WTC11 (cell line): Measurements from ENCODE around the gene PCNX4. TPM values are rescaled to one million over a fixed set of nuclear protein-coding genes. Genes with fewer than 3 reads are reported as not detected.

ENCODE experiments used
- ATAC-seq: fragments of 200-7000 bp; cut with Tn5 transposase; 2 replicates; pipeline ENCODE4 v1.10.0; 2021; ENCODE audit warnings: mild to moderate bottlenecking, moderate library complexity
- CTCF ChIA-PET: fragments of 300-600 bp; sonication (Branson Sonifier 250); formaldehyde crosslinking; loops from one replicate; lab custom pipeline; 2021; ENCODE audit warnings: antibody characterized with exemption; lab: Charles Lee
- POLR2A ChIA-PET: fragments of 350-600 bp; sonication (Branson Sonifier 250); formaldehyde crosslinking; loops from one replicate; lab custom pipeline; 2021; ENCODE audit warnings: antibody characterized with exemption; lab: Charles Lee
- DNase-seq: peaks from one replicate; pipeline ENCODE4 v3.0.0; 2021; ENCODE audit warnings: low spot score
- H3K27ac Mint-ChIP-seq: 2 replicates; pipeline ENCODE4 v1.8.0; 2021; ENCODE audit warnings: mixed read lengths
- H3K27me3 Mint-ChIP-seq: 2 replicates; pipeline ENCODE4 v1.8.0; 2021; ENCODE audit warnings: low read depth, mild to moderate bottlenecking, moderate library complexity, mixed read lengths
- H3K36me3 Mint-ChIP-seq: 2 replicates; pipeline ENCODE4 v1.8.0; 2021; ENCODE audit warnings: mixed read lengths
- H3K4me1 Mint-ChIP-seq: 2 replicates; pipeline ENCODE4 v1.8.0; 2022; ENCODE audit warnings: mixed read lengths
- H3K4me3 Mint-ChIP-seq: 2 replicates; pipeline ENCODE4 v1.8.0; 2021; ENCODE audit warnings: mild to moderate bottlenecking, moderate library complexity, mixed read lengths
- H3K9me3 Mint-ChIP-seq: 2 replicates; pipeline ENCODE4 v1.8.0; 2021; ENCODE audit warnings: mixed read lengths
- AFF4 ChIP-seq: sonication (generic); formaldehyde crosslinking; IDR thresholded peaks from 2 replicates; pipeline ENCODE4 v1.8.1; 2023; ENCODE audit warnings: mild to moderate bottlenecking, missing genetic modification reagents, borderline replicate concordance
- AR ChIP-seq: fragments of 250-450 bp; sonication (Bioruptor Pico); IDR thresholded peaks from 2 replicates; pipeline ENCODE4 v1.9.0; 2021; ENCODE audit warnings: mild to moderate bottlenecking
- ATF2 ChIP-seq: sonication (generic); formaldehyde crosslinking; IDR thresholded peaks from 2 replicates; pipeline ENCODE4 v1.8.1; 2022; ENCODE audit warnings: low read depth, missing genetic modification reagents, borderline replicate concordance
- ATF3 ChIP-seq: sonication (generic); formaldehyde crosslinking; conservative IDR thresholded peaks from 2 replicates; pipeline ENCODE4 v1.8.1; 2022; ENCODE audit warnings: mild to moderate bottlenecking, missing genetic modification reagents
- CDX4 ChIP-seq: fragments of 250-450 bp; sonication (Bioruptor Pico); IDR thresholded peaks from 2 replicates; pipeline ENCODE4 v1.9.0; 2021; ENCODE audit warnings: moderate library complexity, mild to moderate bottlenecking, inconsistent platforms, borderline replicate concordance
- CREB1 ChIP-seq: sonication (generic); formaldehyde crosslinking; IDR thresholded peaks from 2 replicates; pipeline ENCODE4 v1.8.0; 2023; ENCODE audit warnings: mild to moderate bottlenecking, missing genetic modification reagents
- E2F4 ChIP-seq: sonication (generic); formaldehyde crosslinking; IDR thresholded peaks from 2 replicates; pipeline ENCODE4 v1.8.1; 2022; ENCODE audit warnings: low read depth, mild to moderate bottlenecking, moderate library complexity, missing genetic modification reagents, borderline replicate concordance
- ELF4 ChIP-seq: sonication (generic); formaldehyde crosslinking; IDR thresholded peaks from 2 replicates; pipeline ENCODE4 v1.8.1; 2022; ENCODE audit warnings: low read depth, mild to moderate bottlenecking, moderate library complexity, missing genetic modification reagents
- FOXP1 ChIP-seq: sonication (generic); formaldehyde crosslinking; IDR thresholded peaks from 2 replicates; pipeline ENCODE4 v1.8.0; 2022; ENCODE audit warnings: missing genetic modification reagents, mild to moderate bottlenecking, moderate library complexity, borderline replicate concordance
- GABPB1 ChIP-seq: sonication (generic); formaldehyde crosslinking; IDR thresholded peaks from 2 replicates; pipeline ENCODE4 v1.8.1; 2023; ENCODE audit warnings: mild to moderate bottlenecking, missing genetic modification reagents
- IRF2 ChIP-seq: sonication (generic); formaldehyde crosslinking; IDR thresholded peaks from 2 replicates; pipeline ENCODE4 v1.8.0; 2022; ENCODE audit warnings: low read depth, missing genetic modification reagents, borderline replicate concordance
- JAZF1 ChIP-seq: fragments of 250-450 bp; sonication (Bioruptor Pico); IDR thresholded peaks from 2 replicates; pipeline ENCODE4 v1.9.0; 2021; ENCODE audit warnings: moderate library complexity, mild to moderate bottlenecking, inconsistent platforms
- NR3C1 ChIP-seq: sonication (generic); formaldehyde crosslinking; conservative IDR thresholded peaks from 2 replicates; pipeline ENCODE4 v1.8.1; 2023; ENCODE audit warnings: low read depth, mild to moderate bottlenecking, missing genetic modification reagents
- OVOL2 ChIP-seq: fragments of 250-450 bp; sonication (Bioruptor Pico); IDR thresholded peaks from 2 replicates; pipeline ENCODE4 v1.9.0; 2021; ENCODE audit warnings: mild to moderate bottlenecking, borderline replicate concordance
- RELA ChIP-seq: sonication (generic); formaldehyde crosslinking; IDR thresholded peaks from 2 replicates; pipeline ENCODE4 v1.8.1; 2022; ENCODE audit warnings: missing genetic modification reagents, mild to moderate bottlenecking, borderline replicate concordance
- SOX15 ChIP-seq: fragments of 250-450 bp; sonication (Bioruptor Pico); IDR thresholded peaks from 2 replicates; pipeline ENCODE4 v1.9.0; 2021; ENCODE audit warnings: mild to moderate bottlenecking
- TEAD4 ChIP-seq: sonication (generic); formaldehyde crosslinking; IDR thresholded peaks from 2 replicates; pipeline ENCODE4 v1.8.0; 2022; ENCODE audit warnings: mild to moderate bottlenecking, missing genetic modification reagents
- USF1 ChIP-seq: sonication (generic); formaldehyde crosslinking; IDR thresholded peaks from 2 replicates; pipeline ENCODE4 v1.8.0; 2022; ENCODE audit warnings: mild to moderate bottlenecking, missing genetic modification reagents
- ZNF263 ChIP-seq: sonication (generic); formaldehyde crosslinking; IDR thresholded peaks from 2 replicates; pipeline ENCODE4 v1.8.1; 2022; ENCODE audit warnings: low read depth, mild to moderate bottlenecking, moderate library complexity, missing genetic modification reagents
- ZNF416 ChIP-seq: fragments of 250-450 bp; sonication (Bioruptor Pico); IDR thresholded peaks from 2 replicates; pipeline ENCODE4 v1.9.0; 2021; ENCODE audit warnings: mild to moderate bottlenecking, inconsistent platforms
- ZNF425 ChIP-seq: fragments of 250-450 bp; sonication (Bioruptor Pico); conservative IDR thresholded peaks from 2 replicates; pipeline ENCODE4 v1.9.0; 2021; ENCODE audit warnings: mild to moderate bottlenecking
- total RNA-seq: library from RNA; stranded (reverse); gene quantifications from 3 replicates; pipeline ENCODE4 v1.2.3, GENCODE V29; 2021

PCNX4 gene
- total RNA-seq, 1 experiment from 2014 or later = 31.7 TPM

GRCh38 chr14:60214415-60215126, 122.8 kb downstream of the PCNX4 start:
- H3K4me3 Mint-ChIP-seq = no peak overlapping the region
- DNase-seq = no peak
- no peaks in the 10 kb centered on the region for H3K27me3 Mint-ChIP-seq
- ATAC-seq = no peak
- peaks cover 11% of the 10 kb centered on the region for H3K4me1 Mint-ChIP-seq
- no peaks in the 10 kb centered on the region for H3K9me3 Mint-ChIP-seq
- no peaks in the 10 kb centered on the region for H3K36me3 Mint-ChIP-seq
- no peak for TF ChIP-seq SOX15 (CRISPR knock-in tag)
- TF ChIP-seq ATF2 = no peak
- TF ChIP-seq ZNF416 (CRISPR knock-in tag) = no peak
- TF ChIP-seq NR3C1 (CRISPR knock-in tag) = no peak
- no peak for TF ChIP-seq ATF3
- no peak for TF ChIP-seq E2F4 (CRISPR knock-in tag)
- TF ChIP-seq ZNF425 (CRISPR knock-in tag) = no peak
- no peak for TF ChIP-seq CDX4 (CRISPR knock-in tag)
- no peak for TF ChIP-seq RELA (CRISPR knock-in tag)
- TF ChIP-seq ZNF263 (CRISPR knock-in tag) = no peak
- no peak for TF ChIP-seq USF1 (CRISPR knock-in tag)
- no peak for TF ChIP-seq GABPB1 (CRISPR knock-in tag)
- TF ChIP-seq, all 79 proteins: peak for 0
- ChIA-PET CTCF (no interaction called here), POLR2A (interaction anchor here (0.6 kb wide), 1 partner anchor 10 kb away, joined by 3 read pairs; no protein-coding TSS in a partner anchor)
- no peak overlapping the region for H3K27ac Mint-ChIP-seq

GRCh38 chr14:60215127-60215444, 123.4 kb downstream of the PCNX4 start:
- DNase-seq (no peak), ATAC-seq (no peak)
- peaks cover 11% of the 10 kb centered on the region for H3K4me1 Mint-ChIP-seq
- no peaks in the 10 kb centered on the region for H3K27me3 Mint-ChIP-seq
- H3K9me3 Mint-ChIP-seq = no peaks in the 10 kb centered on the region
- ChIA-PET CTCF (no interaction called here), POLR2A (interaction anchor here (0.6 to 2.0 kb wide), 2 partner anchors 10 to 34 kb away, joined by 3 to 6 read pairs; partner anchors contain the start of gene PPM1A)
- H3K27ac Mint-ChIP-seq = no peak overlapping the region
- no peaks in the 10 kb centered on the region for H3K36me3 Mint-ChIP-seq
- no peak overlapping the region for H3K4me3 Mint-ChIP-seq
- no peak for TF ChIP-seq FOXP1 (CRISPR knock-in tag)
- TF ChIP-seq AR = no peak
- no peak for TF ChIP-seq JAZF1 (CRISPR knock-in tag)
- TF ChIP-seq IRF2 (CRISPR knock-in tag) = no peak
- no peak for TF ChIP-seq OVOL2 (CRISPR knock-in tag)
- TF ChIP-seq AFF4 (CRISPR knock-in tag) = no peak
- no peak for TF ChIP-seq SOX15 (CRISPR knock-in tag)
- TF ChIP-seq CREB1 (CRISPR knock-in tag) = no peak
- no peak for TF ChIP-seq TEAD4 (CRISPR knock-in tag)
- no peak for TF ChIP-seq ELF4 (CRISPR knock-in tag)
- TF ChIP-seq ZNF263 (CRISPR knock-in tag) = no peak
